Peyer's patch (tissue), 4 donors: Measurements from ENCODE around the gene RPL18.

Experiments
- POLR2A ChIP-seq, 2 donors: fragments of 450-650 bp; IDR thresholded peaks; one replicate each; pipeline ENCODE4 v1.5.1; 2017; ENCODE audit warnings: antibody characterized with exemption in 2 of 2, mild to moderate bottlenecking in 2 of 2, moderate library complexity in 2 of 2
- TF ChIP-seq, protein P1 (sequence below), 6 experiments: fragments of 450-650 bp in 4 of 6; fragments of 200-600 bp in 2 of 6; sonication (generic) in 1 of 6; IDR thresholded peaks; one replicate each; pipeline ENCODE4 v1.5.1; 2017 to 2019; ENCODE audit warnings: antibody characterized with exemption in 6 of 6, mild to moderate bottlenecking in 3 of 6, moderate library complexity in 1 of 6

DNA sequence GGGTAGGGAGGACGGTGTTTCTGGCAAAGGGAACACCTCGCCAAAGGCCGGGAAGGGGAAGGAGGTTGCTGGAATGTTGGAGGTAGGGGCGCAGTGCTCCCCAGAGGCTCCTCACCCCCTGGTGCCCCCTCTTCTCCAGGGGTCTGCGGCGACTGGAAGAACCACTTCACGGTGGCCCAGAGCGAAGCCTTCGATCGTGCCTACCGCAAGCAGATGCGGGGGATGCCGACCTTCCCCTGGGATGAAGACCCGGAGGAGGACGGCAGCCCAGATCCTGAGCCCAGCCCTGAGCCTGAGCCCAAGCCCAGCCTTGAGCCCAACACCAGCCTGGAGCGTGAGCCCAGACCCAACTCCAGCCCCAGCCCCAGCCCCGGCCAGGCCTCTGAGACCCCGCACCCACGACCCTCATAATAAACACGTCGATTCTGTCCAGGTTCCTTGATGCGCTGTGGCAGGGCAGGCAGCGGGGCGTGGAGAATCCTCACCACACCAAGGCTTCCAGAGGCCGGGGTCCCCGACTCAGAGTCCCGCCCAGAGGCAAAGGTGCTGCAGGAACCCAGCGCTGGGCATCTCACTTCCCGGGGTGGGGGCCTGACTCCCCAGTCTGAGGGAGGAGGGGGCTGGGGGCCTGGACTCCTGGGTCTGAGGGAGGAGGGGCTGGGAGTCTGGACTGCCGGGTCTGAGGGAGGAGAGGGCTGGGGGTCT, 19.8 kb downstream of the RPL18 start:
- TF ChIP-seq POLR2A (IDR thresholded peaks at IDR 0.05), result no peak
- TF ChIP-seq, protein P1, sequence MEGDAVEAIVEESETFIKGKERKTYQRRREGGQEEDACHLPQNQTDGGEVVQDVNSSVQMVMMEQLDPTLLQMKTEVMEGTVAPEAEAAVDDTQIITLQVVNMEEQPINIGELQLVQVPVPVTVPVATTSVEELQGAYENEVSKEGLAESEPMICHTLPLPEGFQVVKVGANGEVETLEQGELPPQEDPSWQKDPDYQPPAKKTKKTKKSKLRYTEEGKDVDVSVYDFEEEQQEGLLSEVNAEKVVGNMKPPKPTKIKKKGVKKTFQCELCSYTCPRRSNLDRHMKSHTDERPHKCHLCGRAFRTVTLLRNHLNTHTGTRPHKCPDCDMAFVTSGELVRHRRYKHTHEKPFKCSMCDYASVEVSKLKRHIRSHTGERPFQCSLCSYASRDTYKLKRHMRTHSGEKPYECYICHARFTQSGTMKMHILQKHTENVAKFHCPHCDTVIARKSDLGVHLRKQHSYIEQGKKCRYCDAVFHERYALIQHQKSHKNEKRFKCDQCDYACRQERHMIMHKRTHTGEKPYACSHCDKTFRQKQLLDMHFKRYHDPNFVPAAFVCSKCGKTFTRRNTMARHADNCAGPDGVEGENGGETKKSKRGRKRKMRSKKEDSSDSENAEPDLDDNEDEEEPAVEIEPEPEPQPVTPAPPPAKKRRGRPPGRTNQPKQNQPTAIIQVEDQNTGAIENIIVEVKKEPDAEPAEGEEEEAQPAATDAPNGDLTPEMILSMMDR (IDR thresholded peaks at IDR 0.05), result no peak
